Endothelial cell of umbilical vein (primary cell): ENCODE results near the gene TMEM176A. TPM values are rescaled to one million over a fixed set of nuclear protein-coding genes. Genes with fewer than 3 reads are reported as not detected.

Experiments used
- BruUV-seq: library from RNA; stranded (reverse); fragments of 400-500 nt; replicated peaks from 2 replicates; lab custom pipeline; 2021; lab: Mats Ljungman, UMichigan
- CTCF ChIA-PET: fragments of 300-600, 350-600 bp; sonication (Branson Sonifier 250); formaldehyde crosslinking; loops from one replicate; lab custom pipeline; 2021; ENCODE audit warnings: antibody characterized with exemption, inconsistent platforms; lab: Charles Lee
- POLR2A ChIA-PET: fragments of 300-600, 350-600 bp; sonication (Branson Sonifier 250); formaldehyde crosslinking; loops from one replicate; lab custom pipeline; 2021; ENCODE audit warnings: antibody characterized with exemption, inconsistent platforms; lab: Charles Lee
- DNase-seq: peaks from one replicate; pipeline ENCODE4 v3.0.0-alpha.2; 2011; ENCODE audit warnings: low read depth, low spot score
- FAIRE-seq: peaks from 2 replicates; lab custom pipeline; 2011; peaks lifted over from hg19 to GRCh38; lab: Jason Lieb, UNC
- H2AFZ ChIP-seq: 2 replicates; pipeline ENCODE4 v1.6.0; 2012; ENCODE audit warnings: low read depth, low read length, control low read depth, inconsistent platforms
- H3K27ac ChIP-seq: 2 replicates; pipeline ENCODE4 v1.5.1; 2011; ENCODE audit warnings: low read depth, mild to moderate bottlenecking, control low read depth, low read length, moderate library complexity; ENCODE audit not compliant: insufficient read depth
- H3K27me3 ChIP-seq, 2 experiments: 2 replicates each; pipeline versions ENCODE4 v1.6.0 to v1.6.1; 2011; ENCODE audit warnings: low read length in 2 of 2, mixed read lengths in 1 of 2; ENCODE audit not compliant: control insufficient read depth in 2 of 2, insufficient read depth in 2 of 2
- H3K36me3 ChIP-seq, 2 experiments: 2 replicates in 1 of 2; 3 replicates in 1 of 2; pipeline ENCODE4 v1.5.1; 2011; ENCODE audit warnings: low read length in 2 of 2, mild to moderate bottlenecking in 1 of 2, moderate library complexity in 1 of 2; ENCODE audit not compliant: control insufficient read depth in 2 of 2, insufficient read depth in 2 of 2; ENCODE audit errors: extremely low read depth in 1 of 2
- H3K4me1 ChIP-seq: 3 replicates; pipeline ENCODE4 v1.5.1; 2011; ENCODE audit warnings: mild to moderate bottlenecking, low read length; ENCODE audit not compliant: control insufficient read depth, insufficient read depth; ENCODE audit errors: extremely low read depth
- H3K4me2 ChIP-seq: 2 replicates; pipeline ENCODE4 v1.6.1; 2011; ENCODE audit warnings: low read length, control low read depth, mixed read lengths; ENCODE audit not compliant: insufficient read depth
- H3K4me3 ChIP-seq, 3 experiments: fragments of 200-600 bp in 1 of 3; sonication (generic), shearing (Covaris generic) in 1 of 3; replicated peaks in 1 of 3; 2 replicates each; pipeline ENCODE4 v1.5.1; 2011 to 2016; ENCODE audit warnings: control low read depth in 3 of 3, low read length in 3 of 3, mild to moderate bottlenecking in 2 of 3, inconsistent platforms in 1 of 3, low read depth in 1 of 3, moderate library complexity in 1 of 3; ENCODE audit not compliant: insufficient read depth in 1 of 3
- H3K79me2 ChIP-seq: 2 replicates; pipeline ENCODE4 v1.6.0; 2012; ENCODE audit warnings: low read length, inconsistent platforms; ENCODE audit not compliant: control insufficient read depth, insufficient read depth
- H3K9ac ChIP-seq: replicated peaks from 2 replicates; pipeline ENCODE3; 2011; ENCODE audit warnings: low read length, control low read depth; ENCODE audit not compliant: insufficient read depth; ENCODE audit errors: extremely low read depth
- H3K9me1 ChIP-seq: replicated peaks from 3 replicates; pipeline ENCODE4 v1.6.0; 2011; ENCODE audit warnings: mild to moderate bottlenecking, low read length; ENCODE audit not compliant: control insufficient read depth, insufficient read depth; ENCODE audit errors: extremely low read depth
- H3K9me3 ChIP-seq: replicated peaks from 2 replicates; pipeline ENCODE4 v1.5.1; 2012; ENCODE audit warnings: low read length, inconsistent platforms; ENCODE audit not compliant: control insufficient read depth, insufficient read depth
- H4K20me1 ChIP-seq: replicated peaks from 2 replicates; pipeline ENCODE3; 2011; ENCODE audit warnings: mild to moderate bottlenecking, low read length; ENCODE audit not compliant: control insufficient read depth, insufficient read depth; ENCODE audit errors: extremely low read depth
- CTCF ChIP-seq, 2 donors: IDR thresholded peaks; 1 replicate in 1 of 2; 2 replicates in 1 of 2; pipeline ENCODE4 v1.5.1; 2011; ENCODE audit warnings: low read length in 2 of 2, mild to moderate bottlenecking in 2 of 2, moderate library complexity in 2 of 2, control low read depth in 1 of 2, inconsistent platforms in 1 of 2, low read depth in 1 of 2; ENCODE audit not compliant: insufficient read depth in 1 of 2; ENCODE audit errors: extremely low read depth in 1 of 2
- EZH2 ChIP-seq: IDR thresholded peaks from 2 replicates; pipeline ENCODE4 v1.6.1; 2012; ENCODE audit warnings: borderline replicate concordance, low read depth, mild to moderate bottlenecking, moderate library complexity, low read length, inconsistent platforms; ENCODE audit not compliant: severe bottlenecking
- FOS ChIP-seq: IDR thresholded peaks from 2 replicates; pipeline ENCODE4 v1.6.1; 2011; ENCODE audit warnings: mild to moderate bottlenecking, low read length, moderate library complexity, borderline replicate concordance; ENCODE audit not compliant: insufficient read depth
- GATA2 ChIP-seq: IDR thresholded peaks from 2 replicates; pipeline ENCODE4 v1.7.0; 2011; ENCODE audit warnings: low read depth, mild to moderate bottlenecking, moderate library complexity, mixed read lengths, low read length; ENCODE audit not compliant: insufficient read length, insufficient read depth
- JUN ChIP-seq: IDR thresholded peaks from 2 replicates; pipeline ENCODE4 v1.6.1; 2011; ENCODE audit warnings: borderline replicate concordance, low read depth; ENCODE audit not compliant: insufficient read length, insufficient read depth
- MAX ChIP-seq: IDR thresholded peaks from 2 replicates; pipeline ENCODE4 v1.6.1; 2011; ENCODE audit not compliant: insufficient read depth, insufficient read length
- MYC ChIP-seq: IDR thresholded peaks from one replicate; pipeline ENCODE4 v1.6.1; 2011; ENCODE audit warnings: mild to moderate bottlenecking, low read depth, low read length
- POLR2A ChIP-seq: IDR thresholded peaks from 2 replicates; pipeline ENCODE4 v1.6.1; 2012; ENCODE audit warnings: low read depth, mild to moderate bottlenecking, control low read depth, low read length
- POLR2AphosphoS5 ChIP-seq: IDR thresholded peaks from 2 replicates; pipeline ENCODE4 v1.6.1; 2012; ENCODE audit warnings: low read depth, mild to moderate bottlenecking, control low read depth, low read length, moderate library complexity; ENCODE audit not compliant: insufficient read depth
- dilution Hi-C: fragments of 300-500 bp; cut with MboI; formaldehyde crosslinking; loops from one replicate; pipeline ENCODE4 v1.15.0; 2019; ENCODE audit warnings: low sequenced_read_pairs; ENCODE audit not compliant: extremely low pct_ligation_motif_present
- intact Hi-C: fragments of 100-400 bp; cut with micrococcal nuclease; formaldehyde crosslinking; loops from one replicate; pipeline ENCODE4 v1.10.0; 2022
- polyA plus RNA-seq, 4 experiments: library from polyadenylated mRNA; depleted of rRNA in 3 of 4; stranded (reverse) in 3 of 4; unstranded in 1 of 4; fragments of >200 nt; gene quantifications; 2 replicates each; pipeline versions ENCODE4 v1.2.1 to v1.2.3, GENCODE V29; 2011 to 2012; ENCODE audit warnings: missing spikeins in 1 of 4
- total RNA-seq: library from RNA; stranded (reverse); gene quantifications from 2 replicates; pipeline ENCODE4 v1.2.3, GENCODE V29; 2021

TMEM176A gene
- total and polyA plus RNA-seq, 2 donors (not counting 3 experiments of a cell fraction or from before 2014, with no cell fraction given) = not detected

- Histone ChIP-seq H3K9me3 (no peaks in the 10 kb centered on the region), H3K27ac (no peak overlapping the region), H3K27me3 (peaks cover 32 to 35% of the 10 kb centered on the region in 2 experiments), H3K36me3 (no peaks in the 10 kb centered on the region), H4K20me1 (no peaks in the 10 kb centered on the region), H2AFZ (no peak overlapping the region), H3K9me1 (no peaks in the 10 kb centered on the region), H3K4me2 (no peak overlapping the region), H3K9ac (no peak overlapping the region), H3K4me1 (no peaks in the 10 kb centered on the region), H3K79me2 (no peaks in the 10 kb centered on the region), H3K4me3 (no peak overlapping the region)
- dilution Hi-C loops = no loop called here
- no peak for FAIRE-seq
- POLR2A ChIA-PET = no interaction called here
- TF ChIP-seq CTCF (IDR thresholded peaks at IDR 0.05; ENCODE audit: extremely low read depth in 1 of 2, insufficient read depth in 1 of 2, low read depth in 1 of 2, low read length in 2 of 2) (no peak), GATA2 (no peak), EZH2 (no peak), JUN (no peak), MYC (no peak), MAX (no peak), FOS (no peak), POLR2AphosphoS5 (no peak), POLR2A (no peak)
- DNase-seq = no peak
- CTCF ChIA-PET = no interaction called here
- intact Hi-C loops = no loop called here
- BruUV-seq = no TSS peak
Measured at GRCh38 chr7:150804802-150805201, 4.2 kb downstream of the TMEM176A start.
